Stimulated activated CD4-positive, alpha-beta T cell treated with anti-CD3 and anti-CD28 coated beads, Interleukin-1b, Interleukin-23, amount 100 ng/mL, for 24 hours (primary cell): ENCODE data around the gene SYNJ2.

Experiments
- DNase-seq, 4 experiments: peaks; one replicate each; pipeline ENCODE4 v3.0.0-alpha.2; 2020; ENCODE audit warnings: low read depth in 4 of 4, low spot score in 1 of 4

The SYNJ2 gene

GRCh38 chr6:158118886-158119285 lies 137.2 kb downstream of the SYNJ2 start:
- DNase-seq = no peak

- DNase-seq = no peak
Observed at GRCh38 chr6:158121335-158121734, 139.7 kb downstream of the SYNJ2 start.

GRCh38 chr6:158122048-158122447 lies 140.4 kb downstream of the SYNJ2 start:
- no peak for DNase-seq

GRCh38 chr6:158124288-158124687 lies 142.6 kb downstream of the SYNJ2 start:
- DNase-seq = no peak

GRCh38 chr6:158125271-158125670 lies 143.6 kb downstream of the SYNJ2 start:
- no peak for DNase-seq

- no peak for DNase-seq
Observed at GRCh38 chr6:158131926-158132325, 150.3 kb downstream of the SYNJ2 start.

GRCh38 chr6:158142789-158143188 lies 161.1 kb downstream of the SYNJ2 start:
- no peak for DNase-seq

GRCh38 chr6:158143700-158144099 lies 162.0 kb downstream of the SYNJ2 start:
- no peak for DNase-seq
